ENCODE results near the gene GAGE13.
"Not testable (repeated sequence)": the region's sequence is repeated elsewhere in the genome, so short reads cannot be mapped to it uniquely, and the experiment has no call there.

GAGE13 gene

GRCh38 chrX:49331841-49332240 is 459 bp downstream of the GAGE13 start:
- not testable (repeated sequence) for DNase-seq (ENCODE audit: low read depth)

- DNase-seq (ENCODE audit: low read depth): not testable (repeated sequence)
Observed at GRCh38 chrX:49341449-49341848, 10.1 kb downstream of the GAGE13 start.

GRCh38 chrX:49344496-49345175 is 13.3 kb downstream of the GAGE13 start:
- not testable (repeated sequence) for DNase-seq (ENCODE audit: low read depth)

- DNase-seq (ENCODE audit: low read depth): not testable (repeated sequence)
Observed at GRCh38 chrX:49345402-49345801, 14.0 kb downstream of the GAGE13 start.

- not testable (repeated sequence) for DNase-seq (ENCODE audit: low read depth)
Observed at GRCh38 chrX:49346150-49346549, 14.8 kb downstream of the GAGE13 start.
